GM21423 (cell line): ENCODE results near the gene RABEP2.
A peak's percentile ranks its signal among the peaks of the same experiment; 100 is the strongest.
"Not testable (repeated sequence)": the region's sequence is repeated elsewhere in the genome, so short reads cannot be mapped to it uniquely, and the experiment has no call there.

Experiments used
- ATAC-seq: cut with Tn5 transposase; IDR thresholded peaks from one replicate; pipeline ENCODE4 v1.9.1; 2021; ENCODE audit warnings: mild to moderate bottlenecking, moderate library complexity; ENCODE audit not compliant: unreplicated experiment

RABEP2 gene

DNA sequence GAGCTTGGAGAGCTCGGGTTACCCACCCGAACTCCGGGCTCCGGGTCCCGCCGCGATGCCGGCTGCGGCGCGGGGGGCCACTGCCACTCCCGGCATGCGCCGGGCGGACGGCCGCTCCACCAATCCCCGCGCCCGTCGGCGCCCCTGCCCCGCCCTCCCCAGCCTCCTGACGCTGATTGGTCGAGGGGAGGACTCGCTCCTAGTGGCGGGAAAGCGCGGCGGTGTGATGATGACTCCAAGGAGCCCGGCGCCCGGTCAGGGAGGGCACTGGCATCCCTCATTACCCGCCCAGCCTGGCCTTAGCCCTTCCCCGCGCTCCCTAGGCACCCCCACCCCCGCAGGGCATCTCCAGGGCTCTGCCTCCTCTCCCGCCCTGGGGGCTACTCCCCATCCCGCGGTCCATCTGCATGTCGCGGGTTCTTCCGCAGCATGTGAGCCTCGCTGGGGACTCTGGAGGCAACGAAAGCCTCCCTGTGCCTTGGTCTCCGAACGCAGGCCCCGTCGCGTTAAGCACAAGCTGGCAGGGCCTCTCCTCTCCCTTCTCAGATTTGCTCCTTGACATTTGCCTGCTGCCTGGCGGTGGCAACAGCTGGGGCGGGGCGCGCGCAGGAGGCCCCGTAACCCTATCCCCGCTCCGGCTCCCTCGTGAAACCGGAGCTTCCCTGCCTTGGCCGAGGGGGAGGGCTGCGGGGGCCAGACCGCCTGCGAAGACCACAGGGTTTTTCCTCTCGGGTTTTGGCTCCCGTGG lies 45.0 kb downstream of the RABEP2 start:
- ATAC-seq: peak; percentile 83

GRCh38 chr16:28879261-28879840 lies 45.7 kb downstream of the RABEP2 start:
- peak; percentile 35 for ATAC-seq

GRCh38 chr16:28878083-28878926 lies 46.7 kb downstream of the RABEP2 start, which contains the start of gene ATP2A1:
Gene ATP2A1 (plus strand): TSS chr16:28878488. CDS start chr16:28878672, 184 bp downstream.
- no peak for ATAC-seq

- ATAC-seq: no peak
Measured at GRCh38 chr16:28877655-28878000, 47.4 kb downstream of the RABEP2 start.

DNA sequence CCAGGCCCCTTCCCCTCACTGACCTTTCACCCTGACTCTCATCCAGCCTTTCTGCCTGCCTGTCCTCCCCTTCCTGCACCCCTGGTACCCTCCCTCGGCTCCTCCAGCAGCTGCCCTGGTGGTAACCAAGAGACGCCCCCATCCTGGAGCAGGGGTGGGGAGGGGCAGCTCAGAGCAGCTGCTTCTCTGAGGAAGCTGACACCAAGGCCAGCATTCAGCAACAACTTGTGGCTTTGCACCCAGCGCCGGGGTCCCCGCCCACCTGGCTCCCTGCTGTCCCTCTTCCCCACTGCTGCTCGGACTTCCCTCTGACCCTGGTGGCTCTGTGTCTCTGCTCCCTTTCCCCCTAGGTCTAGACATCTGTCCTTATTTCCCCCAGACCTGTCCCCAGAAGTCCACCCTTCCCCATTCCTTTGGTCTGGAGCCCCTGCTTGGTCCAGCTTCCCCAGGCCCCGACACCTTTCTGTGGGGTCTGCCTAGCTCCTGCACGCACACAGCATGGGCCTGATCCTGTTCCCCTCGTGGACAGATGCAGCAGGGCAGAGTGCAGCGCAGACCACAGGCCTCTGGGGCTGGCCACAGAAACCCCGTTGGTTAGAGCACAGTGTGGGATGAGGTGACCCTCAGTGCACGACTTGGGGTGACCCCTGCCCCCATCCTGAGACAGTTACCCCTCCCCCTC lies 47.9 kb downstream of the RABEP2 start:
- ATAC-seq: no peak

DNA sequence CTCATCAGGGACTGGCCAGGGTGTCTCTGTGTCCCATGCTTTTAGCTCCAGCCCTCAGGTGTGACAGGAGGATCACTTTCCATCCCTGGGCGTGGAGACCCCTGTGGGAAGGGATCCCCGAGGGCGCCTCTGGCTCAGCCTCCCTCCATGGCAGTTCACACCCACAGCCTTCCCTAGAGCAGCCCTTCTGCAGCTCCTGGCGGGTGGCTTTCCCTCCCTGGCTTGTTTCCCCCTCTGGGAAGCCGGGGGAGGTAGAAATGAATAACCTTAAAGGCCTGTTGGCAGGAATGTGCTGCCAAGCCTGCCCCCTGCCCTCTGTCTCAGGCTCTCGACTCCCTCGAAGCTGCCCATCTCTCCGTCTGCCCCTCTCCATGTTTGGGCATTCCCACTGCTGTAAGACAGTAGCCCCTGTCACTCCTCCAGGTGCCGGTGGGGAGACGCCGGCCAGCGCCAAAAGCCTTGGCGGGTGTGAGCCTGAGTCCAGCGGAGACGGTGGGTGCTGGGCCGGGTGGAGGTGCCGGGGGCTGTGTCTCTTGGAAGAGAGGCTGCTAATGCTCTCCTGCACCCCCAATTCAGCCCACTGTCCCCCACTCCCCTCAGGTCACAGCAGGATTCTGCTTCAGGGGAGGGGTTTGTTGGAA lies 48.9 kb downstream of the RABEP2 start:
- no peak for ATAC-seq

DNA sequence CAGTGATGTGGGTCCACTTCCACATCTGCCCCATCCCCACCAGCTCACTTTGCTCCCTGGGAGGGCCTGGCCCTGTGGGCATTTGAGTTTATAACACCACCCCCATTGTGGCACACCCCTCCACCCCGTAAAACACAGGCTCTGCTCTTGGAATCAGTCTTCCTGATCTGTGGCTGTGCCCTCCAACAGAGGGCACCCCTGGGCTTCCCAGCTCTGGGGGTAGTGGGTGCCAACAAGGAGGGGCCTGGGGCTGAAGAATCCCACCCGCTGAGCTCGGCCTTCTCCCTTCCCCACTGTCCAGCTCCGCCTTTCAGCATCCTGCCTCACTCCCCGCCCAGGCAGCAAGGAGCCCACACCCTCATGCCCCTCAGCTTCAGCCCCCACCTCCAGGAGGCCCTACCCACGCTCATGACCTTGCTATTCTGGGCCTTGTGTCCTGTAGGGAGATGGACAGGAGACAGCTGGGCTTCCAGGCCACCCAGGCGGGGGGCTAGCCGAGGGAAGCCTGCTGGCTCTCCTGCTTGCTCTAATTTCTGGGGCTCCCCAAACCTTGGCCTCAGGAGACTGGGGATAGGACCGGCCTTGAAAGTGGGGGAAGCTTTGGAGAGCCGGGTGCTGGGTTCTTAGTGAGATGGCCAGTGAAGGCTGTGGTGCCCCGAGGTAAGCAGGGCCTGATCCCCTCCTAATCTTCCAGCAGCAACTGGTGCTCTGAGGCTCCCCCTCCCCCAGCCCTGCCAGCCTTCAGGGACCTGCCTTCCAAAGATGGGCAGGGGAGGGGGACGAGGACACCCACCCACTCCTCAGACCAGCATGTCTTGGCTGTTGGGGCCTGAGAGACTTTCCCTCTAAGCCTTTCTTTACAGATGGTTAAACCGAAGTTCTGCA lies 49.7 kb downstream of the RABEP2 start:
- no peak for ATAC-seq

DNA sequence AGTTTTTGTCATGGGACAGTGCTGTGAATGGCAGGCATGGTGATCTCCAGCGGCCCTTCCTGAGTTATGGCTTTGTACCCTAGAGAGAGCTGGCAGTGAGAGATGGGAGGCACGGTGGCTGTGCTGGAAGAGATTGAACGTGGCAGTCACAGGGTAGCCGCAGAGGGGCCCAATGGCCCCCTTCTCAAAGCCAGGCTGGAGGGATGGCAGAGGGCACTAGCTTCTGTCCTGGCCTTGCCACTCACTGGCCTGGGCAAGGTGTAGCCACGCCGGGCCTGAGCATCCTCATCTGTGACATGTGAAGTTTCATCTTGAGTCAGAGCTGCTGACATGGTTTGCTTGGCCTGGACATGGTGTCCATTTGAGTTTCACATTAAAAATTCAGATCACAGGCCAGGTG lies 50.6 kb downstream of the RABEP2 start:
- no peak for ATAC-seq

GRCh38 chr16:28873543-28874201 lies 51.4 kb downstream of the RABEP2 start:
- no peak for ATAC-seq

- ATAC-seq: no peak
Measured at GRCh38 chr16:28872952-28873351, 52.1 kb downstream of the RABEP2 start.

- ATAC-seq: no peak
Measured at GRCh38 chr16:28869201-28869600, 55.8 kb downstream of the RABEP2 start.

- ATAC-seq: not testable (repeated sequence)
Measured at GRCh38 chr16:28867646-28868045, 57.4 kb downstream of the RABEP2 start.

DNA sequence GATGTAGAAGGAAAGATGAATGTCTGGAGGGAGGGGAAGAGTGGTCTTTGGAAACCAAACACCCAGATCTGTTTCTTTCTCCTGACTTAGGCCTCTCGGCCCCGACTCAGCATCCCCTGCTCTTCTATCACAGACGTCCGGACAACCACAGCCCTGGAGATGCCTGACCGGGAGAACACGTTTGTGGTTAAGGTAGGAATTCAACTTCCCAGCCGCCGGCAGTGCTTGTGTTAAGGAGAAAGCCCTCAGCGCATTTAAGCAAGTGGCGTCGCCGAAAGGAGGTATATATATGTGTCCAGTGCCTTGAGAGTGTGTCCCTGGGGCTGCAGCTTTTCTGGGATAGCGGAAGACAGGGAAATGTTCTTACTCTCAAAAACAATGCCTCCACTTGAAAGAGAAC lies 57.8 kb downstream of the RABEP2 start:
- no peak for ATAC-seq

- no peak for ATAC-seq
Measured at GRCh38 chr16:28866454-28866804, 58.6 kb downstream of the RABEP2 start.

DNA sequence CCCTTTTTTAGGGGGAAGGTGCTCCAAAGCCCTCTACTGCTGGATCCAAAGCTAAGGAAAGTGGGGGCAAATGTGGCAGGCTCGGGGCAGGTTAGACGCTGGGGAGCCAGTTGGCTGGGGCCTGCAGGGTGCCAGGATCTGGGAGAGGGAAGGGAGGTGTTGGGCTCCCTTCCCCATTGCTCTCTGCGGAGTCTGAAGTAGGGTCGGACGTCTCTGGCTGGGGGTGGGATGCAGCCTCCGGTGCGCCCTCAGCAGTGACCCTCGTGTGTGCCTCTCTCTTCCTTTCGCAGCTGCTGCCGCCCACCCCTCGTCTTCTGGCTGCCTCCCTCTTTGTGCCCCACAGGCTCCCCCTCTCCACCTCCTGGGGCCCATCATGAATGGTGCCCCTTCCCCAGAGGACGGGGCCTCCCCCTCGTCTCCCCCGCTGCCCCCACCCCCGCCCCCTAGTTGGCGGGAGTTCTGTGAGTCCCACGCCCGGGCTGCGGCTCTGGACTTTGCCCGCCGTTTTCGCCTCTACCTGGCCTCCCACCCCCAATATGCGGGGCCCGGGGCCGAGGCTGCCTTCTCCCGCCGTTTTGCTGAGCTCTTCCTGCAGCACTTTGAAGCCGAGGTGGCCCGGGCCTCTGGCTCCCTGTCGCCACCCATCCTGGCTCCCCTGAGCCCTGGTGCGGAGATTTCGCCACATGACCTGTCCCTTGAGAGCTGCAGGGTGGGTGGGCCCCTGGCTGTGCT lies 59.1 kb downstream of the RABEP2 start:
- ATAC-seq: no peak

GRCh38 chr16:28865001-28865688 lies 59.9 kb downstream of the RABEP2 start:
- ATAC-seq: no peak

- no peak for ATAC-seq
Measured at GRCh38 chr16:28863929-28864793, 60.9 kb downstream of the RABEP2 start.
